A673 (cell line): ENCODE data around the gene CFAP73.

Experiments
- EZH2 ChIP-seq: fragments of 200-600 bp; sonication (generic); IDR thresholded peaks from 2 replicates; pipeline ENCODE4 v1.6.1; 2017; ENCODE audit warnings: borderline replicate concordance, low read depth, mild to moderate bottlenecking, mixed read lengths, antibody characterized with exemption, low read length; ENCODE audit not compliant: poor library complexity, severe bottlenecking
- TF ChIP-seq, protein P1 (sequence below): fragments of 300-800, 200-600 bp; sonication (generic); conservative IDR thresholded peaks from 2 replicates; pipeline ENCODE4 v1.5.1; 2017; ENCODE audit warnings: low read depth, mild to moderate bottlenecking, antibody characterized with exemption, low read length, moderate library complexity, mixed read lengths

- no peak for TF ChIP-seq EZH2
- TF ChIP-seq, protein P1, sequence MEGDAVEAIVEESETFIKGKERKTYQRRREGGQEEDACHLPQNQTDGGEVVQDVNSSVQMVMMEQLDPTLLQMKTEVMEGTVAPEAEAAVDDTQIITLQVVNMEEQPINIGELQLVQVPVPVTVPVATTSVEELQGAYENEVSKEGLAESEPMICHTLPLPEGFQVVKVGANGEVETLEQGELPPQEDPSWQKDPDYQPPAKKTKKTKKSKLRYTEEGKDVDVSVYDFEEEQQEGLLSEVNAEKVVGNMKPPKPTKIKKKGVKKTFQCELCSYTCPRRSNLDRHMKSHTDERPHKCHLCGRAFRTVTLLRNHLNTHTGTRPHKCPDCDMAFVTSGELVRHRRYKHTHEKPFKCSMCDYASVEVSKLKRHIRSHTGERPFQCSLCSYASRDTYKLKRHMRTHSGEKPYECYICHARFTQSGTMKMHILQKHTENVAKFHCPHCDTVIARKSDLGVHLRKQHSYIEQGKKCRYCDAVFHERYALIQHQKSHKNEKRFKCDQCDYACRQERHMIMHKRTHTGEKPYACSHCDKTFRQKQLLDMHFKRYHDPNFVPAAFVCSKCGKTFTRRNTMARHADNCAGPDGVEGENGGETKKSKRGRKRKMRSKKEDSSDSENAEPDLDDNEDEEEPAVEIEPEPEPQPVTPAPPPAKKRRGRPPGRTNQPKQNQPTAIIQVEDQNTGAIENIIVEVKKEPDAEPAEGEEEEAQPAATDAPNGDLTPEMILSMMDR: no peak
Observed at GRCh38 chr12:113198296-113198695, 48.8 kb downstream of the CFAP73 start.
